GM10266 (cell line): ENCODE data around the gene APOE.
"Not testable (repeated sequence)": the region's sequence is repeated elsewhere in the genome, so short reads cannot be mapped to it uniquely, and the experiment has no call there.

ENCODE experiments used
- DNase-seq: peaks from one replicate; pipeline ENCODE4 v3.0.0; 2012; ENCODE audit errors: extremely low spot score
- TF ChIP-seq, protein P1 (sequence below): IDR thresholded peaks from 2 replicates; pipeline ENCODE4 v1.5.1; 2012; ENCODE audit warnings: mild to moderate bottlenecking, low read depth; ENCODE audit not compliant: control insufficient read depth, insufficient read depth; ENCODE audit errors: missing control alignments

Gene APOE

DNA sequence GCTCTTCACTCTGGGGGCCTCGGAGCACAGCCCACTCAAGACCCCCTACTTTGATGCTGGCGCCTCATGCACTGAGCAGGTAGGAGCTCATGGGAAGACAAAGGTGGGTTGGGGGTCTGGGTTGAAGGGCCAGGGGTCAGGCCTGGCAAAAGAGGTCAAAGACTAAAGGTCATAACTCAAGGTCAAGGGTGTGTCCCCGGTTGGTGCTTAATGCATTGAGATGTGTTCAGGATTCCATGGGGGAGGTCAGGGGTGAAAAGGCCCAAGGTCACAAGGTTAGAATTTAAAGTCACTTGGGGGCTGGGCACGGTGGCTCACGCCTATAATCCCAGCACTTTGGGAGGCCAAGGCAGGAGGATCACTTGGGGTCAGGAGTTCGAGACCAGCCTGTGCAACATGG lies 19.5 kb upstream of the APOE start:
- DNase-seq = no peak
- TF ChIP-seq, protein P1, sequence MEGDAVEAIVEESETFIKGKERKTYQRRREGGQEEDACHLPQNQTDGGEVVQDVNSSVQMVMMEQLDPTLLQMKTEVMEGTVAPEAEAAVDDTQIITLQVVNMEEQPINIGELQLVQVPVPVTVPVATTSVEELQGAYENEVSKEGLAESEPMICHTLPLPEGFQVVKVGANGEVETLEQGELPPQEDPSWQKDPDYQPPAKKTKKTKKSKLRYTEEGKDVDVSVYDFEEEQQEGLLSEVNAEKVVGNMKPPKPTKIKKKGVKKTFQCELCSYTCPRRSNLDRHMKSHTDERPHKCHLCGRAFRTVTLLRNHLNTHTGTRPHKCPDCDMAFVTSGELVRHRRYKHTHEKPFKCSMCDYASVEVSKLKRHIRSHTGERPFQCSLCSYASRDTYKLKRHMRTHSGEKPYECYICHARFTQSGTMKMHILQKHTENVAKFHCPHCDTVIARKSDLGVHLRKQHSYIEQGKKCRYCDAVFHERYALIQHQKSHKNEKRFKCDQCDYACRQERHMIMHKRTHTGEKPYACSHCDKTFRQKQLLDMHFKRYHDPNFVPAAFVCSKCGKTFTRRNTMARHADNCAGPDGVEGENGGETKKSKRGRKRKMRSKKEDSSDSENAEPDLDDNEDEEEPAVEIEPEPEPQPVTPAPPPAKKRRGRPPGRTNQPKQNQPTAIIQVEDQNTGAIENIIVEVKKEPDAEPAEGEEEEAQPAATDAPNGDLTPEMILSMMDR = no peak

DNA sequence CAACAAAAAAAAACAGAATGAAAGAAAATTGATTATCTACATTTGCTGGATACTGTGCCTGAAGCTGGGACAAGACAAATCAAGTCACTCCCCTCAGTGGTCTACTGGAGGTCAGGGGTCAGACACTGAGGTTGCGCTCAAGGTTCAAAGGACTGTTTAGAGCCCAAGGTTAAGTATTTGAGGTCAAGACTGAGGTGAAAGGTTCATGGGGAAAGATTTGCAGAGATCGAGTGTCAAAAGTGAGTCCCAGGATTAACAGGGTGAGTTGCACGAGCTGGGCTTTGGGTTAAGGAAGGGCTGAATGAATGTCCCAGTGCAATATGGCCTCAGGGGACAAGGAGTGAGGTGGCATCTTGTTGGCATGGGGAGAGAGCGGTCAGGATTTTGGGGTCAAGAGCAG lies 17.9 kb upstream of the APOE start:
- TF ChIP-seq, protein P1 = no peak
- no peak for DNase-seq

DNA sequence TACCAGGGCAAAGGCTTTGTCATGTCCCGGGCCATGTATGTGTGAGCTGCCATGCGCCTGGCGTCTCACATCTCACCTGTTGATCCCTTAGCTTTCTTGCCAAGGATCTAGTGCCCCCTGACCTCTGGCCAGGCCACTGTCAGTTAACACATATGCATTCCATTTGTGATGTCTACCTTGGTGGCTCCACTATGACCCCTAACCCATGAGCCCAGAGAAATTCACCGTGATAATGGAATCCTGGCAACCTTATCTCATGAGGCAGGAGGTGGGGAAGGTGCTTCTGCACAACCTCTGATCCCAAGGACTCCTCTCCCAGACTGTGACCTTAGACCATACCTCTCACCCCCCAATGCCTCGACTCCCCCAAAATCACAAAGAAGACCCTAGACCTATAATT lies 17.3 kb upstream of the APOE start:
- not testable (repeated sequence) for DNase-seq

DNA sequence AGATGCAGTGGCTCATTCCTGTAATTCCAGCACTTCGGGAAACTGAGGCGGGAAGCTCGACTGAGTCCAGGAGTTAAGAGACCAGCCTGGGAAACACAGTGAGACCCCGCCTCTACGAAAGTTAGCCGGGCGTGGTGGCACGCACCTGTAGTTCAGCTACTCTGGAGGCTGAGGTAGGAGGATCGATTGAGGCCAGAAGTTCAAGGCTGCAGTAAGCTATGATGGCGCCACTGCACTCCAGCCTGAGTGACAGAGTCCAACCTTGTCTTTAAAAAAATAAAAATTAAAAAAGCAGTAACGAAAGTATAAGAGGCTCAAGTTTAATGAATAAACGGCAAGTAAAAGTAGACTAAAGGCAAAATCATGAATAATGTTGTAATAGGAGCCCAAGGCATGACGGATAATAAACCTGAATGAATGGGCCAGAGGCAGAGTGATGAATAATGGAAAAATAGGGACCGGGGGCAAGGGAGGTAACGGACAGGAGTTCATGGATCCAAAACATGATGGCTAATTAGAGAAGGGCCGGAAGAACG lies 15.7 kb upstream of the APOE start:
- TF ChIP-seq, protein P1 = no peak
- DNase-seq = no peak

DNA sequence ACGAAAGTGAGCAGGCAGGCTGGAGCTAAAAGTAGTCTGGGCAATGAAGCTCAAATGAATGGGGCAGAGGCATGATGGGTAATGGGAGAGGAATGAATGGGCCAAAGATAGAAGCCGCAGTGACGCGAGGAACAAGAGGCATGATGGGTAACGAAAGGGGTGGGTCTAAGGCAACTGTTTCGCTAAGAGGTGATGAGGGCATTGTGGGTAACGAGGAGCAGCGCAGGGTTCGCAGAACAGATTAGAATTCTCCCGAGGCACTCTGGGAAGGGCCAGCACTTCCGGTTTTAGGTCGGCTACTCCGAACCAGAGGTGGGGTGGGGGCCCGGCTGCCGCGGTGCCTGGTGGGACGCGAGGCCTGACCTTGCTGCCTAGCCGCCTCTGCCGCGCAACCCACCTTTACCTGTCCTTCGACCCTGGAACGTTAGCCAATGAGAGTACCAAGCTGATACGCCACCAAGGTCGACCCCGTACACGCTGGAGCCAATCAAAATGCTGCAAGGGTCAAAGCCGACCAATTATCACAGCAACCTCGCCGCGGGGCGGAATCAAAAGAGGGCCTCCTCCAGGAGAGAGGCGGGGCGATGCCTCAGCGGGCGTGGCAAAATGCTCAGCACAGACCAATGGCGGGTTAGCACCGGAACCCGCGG lies 15.1 kb upstream of the APOE start:
- DNase-seq = peak; percentile 93
- TF ChIP-seq, protein P1 = no peak

DNA sequence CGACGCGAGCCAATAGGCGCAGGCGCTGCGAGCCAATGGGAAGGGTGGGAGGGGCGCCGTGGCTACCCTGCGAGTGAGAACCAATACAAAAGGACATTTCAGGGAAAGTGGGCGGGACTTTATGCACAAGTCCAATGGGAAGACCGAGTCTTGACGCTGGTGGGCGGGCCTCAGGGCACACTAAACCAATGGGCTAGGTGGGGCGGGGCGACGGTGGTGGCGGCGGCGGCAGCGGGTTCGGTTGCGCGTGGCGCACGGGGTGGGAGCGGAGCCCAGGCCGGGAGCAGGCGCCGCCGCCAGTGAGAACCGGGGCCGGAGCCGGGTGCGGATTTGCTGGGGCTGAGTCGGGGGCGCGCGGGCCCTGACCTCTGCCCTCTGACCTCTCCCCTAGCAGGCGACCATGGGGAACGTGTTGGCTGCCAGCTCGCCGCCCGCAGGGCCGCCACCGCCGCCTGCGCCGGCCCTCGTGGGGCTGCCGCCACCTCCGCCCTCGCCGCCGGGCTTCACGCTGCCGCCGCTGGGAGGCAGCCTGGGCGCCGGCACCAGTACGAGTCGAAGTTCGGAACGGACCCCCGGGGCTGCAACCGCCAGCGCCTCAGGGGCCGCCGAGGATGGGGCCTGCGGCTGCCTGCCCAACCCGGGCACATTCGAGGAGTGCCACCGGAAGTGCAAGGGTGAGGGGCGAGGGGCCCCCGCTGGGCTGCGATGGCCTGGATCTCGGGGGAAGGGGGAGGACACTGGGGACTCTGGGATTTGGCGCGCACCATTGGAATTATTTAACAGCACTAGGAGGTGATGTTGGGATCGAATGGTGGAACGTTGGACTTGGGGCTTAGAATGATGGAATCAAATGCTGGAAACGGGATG lies 14.3 kb upstream of the APOE start, which contains the start of gene TOMM40:
Gene TOMM40 (plus strand): TSS at position 239 of the 867 bp plus-strand sequence. CDS start 162 bp downstream, at position 401.
- TF ChIP-seq, protein P1 = no peak
- peak; percentile 100 for DNase-seq

DNA sequence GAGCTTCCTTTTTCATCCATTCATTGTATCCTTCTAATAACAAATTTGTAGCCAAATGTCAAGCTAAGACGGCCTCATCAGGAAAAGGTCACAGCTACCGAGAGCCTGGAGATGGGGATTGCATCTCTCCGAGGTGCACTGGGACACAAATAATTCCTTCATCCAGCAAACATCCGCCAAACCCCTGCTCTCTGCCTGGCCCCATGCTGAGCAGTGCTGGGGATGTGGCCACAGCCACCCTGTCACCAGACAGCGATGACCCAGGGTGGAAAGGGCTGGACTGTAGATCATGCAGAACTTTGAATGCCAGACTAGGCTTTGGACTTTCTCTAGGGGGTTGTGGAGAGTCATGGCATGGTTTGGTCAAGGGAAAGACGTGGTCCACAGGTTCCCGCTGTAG lies 12.7 kb upstream of the APOE start:
- DNase-seq = no peak
- TF ChIP-seq, protein P1 = no peak
